Smooth muscle cell (in vitro differentiated cells): ENCODE results near the gene STK11IP. TPM values are rescaled to one million over a fixed set of nuclear protein-coding genes. Genes with fewer than 3 reads are reported as not detected.

Experiments used
- DNase-seq: peaks from one replicate; lab custom pipeline; 2025; ENCODE audit not compliant: unreplicated experiment; lab: John Stamatoyannopoulos, UW
- H2AFZ ChIP-seq: fragments of 200-600 bp; sonication (generic); 2 replicates; pipeline ENCODE4 v1.6.0; 2016; ENCODE audit warnings: antibody characterized with exemption, low read depth, mild to moderate bottlenecking
- H3F3A ChIP-seq: fragments of 200-600 bp; sonication (generic); 2 replicates; pipeline ENCODE4 v1.6.0; 2017; ENCODE audit warnings: antibody characterized with exemption, low read depth
- H3K27ac ChIP-seq: fragments of 200-600 bp; sonication (generic); 2 replicates; pipeline ENCODE4 v1.5.1; 2016; ENCODE audit warnings: low read depth, mild to moderate bottlenecking
- H3K27me3 ChIP-seq: fragments of 200-600 bp; sonication (generic); 2 replicates; pipeline ENCODE4 v1.6.1; 2016; ENCODE audit warnings: low read depth, mild to moderate bottlenecking
- H3K36me3 ChIP-seq: fragments of 200-600 bp; sonication (generic); 2 replicates; pipeline ENCODE4 v1.5.1; 2016; ENCODE audit warnings: low read depth
- H3K4me1 ChIP-seq: fragments of 200-600 bp; sonication (generic); 2 replicates; pipeline ENCODE4 v1.5.1; 2016; ENCODE audit warnings: low read depth
- H3K4me2 ChIP-seq: fragments of 200-600 bp; sonication (generic); 2 replicates; pipeline ENCODE4 v1.6.0; 2016; ENCODE audit warnings: mild to moderate bottlenecking
- H3K4me3 ChIP-seq: fragments of 200-600 bp; sonication (generic); 2 replicates; pipeline ENCODE4 v1.5.1; 2016; ENCODE audit warnings: mild to moderate bottlenecking
- H3K79me2 ChIP-seq: fragments of 200-600 bp; sonication (generic); 2 replicates; pipeline ENCODE4 v1.6.0; 2016; ENCODE audit warnings: low read depth, mild to moderate bottlenecking
- H3K9ac ChIP-seq: fragments of 200-600 bp; sonication (generic); 2 replicates; pipeline ENCODE4 v1.6.0; 2016; ENCODE audit warnings: low read depth
- H3K9me3 ChIP-seq: fragments of 200-600 bp; sonication (generic); replicated peaks from 2 replicates; pipeline ENCODE4 v1.5.1; 2016; ENCODE audit warnings: low read depth
- H4K20me1 ChIP-seq: fragments of 200-600 bp; sonication (generic); 2 replicates; pipeline ENCODE4 v1.6.0; 2016; ENCODE audit warnings: low read depth
- CTCF ChIP-seq: fragments of 200-600 bp; sonication (generic); IDR thresholded peaks from 2 replicates; pipeline ENCODE4 v1.5.1; 2017; ENCODE audit warnings: borderline replicate concordance, mild to moderate bottlenecking, antibody characterized with exemption; ENCODE audit not compliant: insufficient read depth, poor library complexity, severe bottlenecking
- WGBS: methylation state at CpG from one replicate; pipeline ENCODE4 v1.1.7; 2016; ENCODE audit warnings: low lambda C conversion rate; 5-methylcytosine and 5-hydroxymethylcytosine counted together
- polyA plus RNA-seq: library from polyadenylated mRNA; unstranded; fragments of >200 nt; fragmentation: Nextera tagmentation; extraction: Ambion mirVana; gene quantifications from 2 replicates; pipeline ENCODE4 v1.2.1, GENCODE V29; 2016
- total RNA-seq: library from RNA; depleted of rRNA; stranded (reverse); fragments of >200 nt; gene quantifications from 2 replicates; pipeline ENCODE4 v1.2.3, GENCODE V29; 2014

The STK11IP gene
- total and polyA plus RNA-seq, 2 experiments from 2014 or later = 10.2 to 13.6 TPM

DNA sequence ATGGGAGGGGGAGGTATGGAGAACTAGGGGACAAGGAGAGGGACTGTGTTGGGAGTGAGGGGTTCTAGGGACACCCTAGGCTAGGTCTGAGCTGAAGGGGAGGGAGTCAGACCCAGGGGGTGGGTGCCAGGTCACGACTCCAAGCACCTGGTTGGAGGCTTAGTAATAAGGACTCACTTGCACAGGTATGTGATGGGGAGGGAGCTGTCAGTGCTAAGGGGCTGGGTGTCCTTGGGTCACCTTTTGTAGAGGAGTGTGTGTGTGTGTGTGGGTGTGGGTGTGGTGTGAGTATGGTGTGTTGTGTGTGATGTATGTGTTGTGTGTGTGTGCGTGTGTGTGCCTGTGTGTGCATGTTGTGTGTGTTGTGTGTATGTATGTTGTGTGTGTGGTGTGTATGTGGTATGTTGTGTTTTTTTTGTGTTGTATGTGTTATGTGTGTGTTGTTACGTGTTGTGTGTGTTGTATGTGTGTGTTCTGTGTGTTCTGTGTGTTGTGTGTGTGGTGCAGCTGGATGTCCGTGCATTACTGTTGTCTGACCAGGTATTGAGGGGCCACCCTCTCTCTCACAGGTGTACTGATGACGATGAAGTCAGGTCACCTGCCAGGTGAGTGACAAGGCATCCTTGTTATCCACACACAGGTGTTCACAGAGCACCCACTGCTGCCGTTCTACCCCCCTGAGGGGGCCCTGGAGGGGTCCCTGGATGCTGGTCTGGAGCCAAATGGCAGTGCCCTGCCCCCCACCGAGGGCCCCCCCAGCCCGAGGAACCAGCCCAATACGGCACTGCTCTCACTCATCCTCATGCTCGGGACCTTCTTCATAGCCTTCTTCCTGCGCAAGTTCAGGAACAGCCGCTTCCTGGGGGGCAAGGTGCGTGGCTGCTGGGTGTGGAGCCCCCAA is 39.5 kb downstream of the STK11IP start:
- 91% methylated on average over 13 of the region's 13 CpGs for WGBS
- Histone ChIP-seq H3K4me2 (no peak overlapping the region), H3K9ac (no peak overlapping the region), H3K79me2 (no peaks in the 10 kb centered on the region), H3K36me3 (no peaks in the 10 kb centered on the region), H3K27ac (no peak overlapping the region), H3F3A (peaks cover 6% of the 10 kb centered on the region), H3K4me3 (no peak overlapping the region), H3K9me3 (no peaks in the 10 kb centered on the region), H3K4me1 (no peaks in the 10 kb centered on the region), H3K27me3 (no peaks in the 10 kb centered on the region), H4K20me1 (no peaks in the 10 kb centered on the region), H2AFZ (no peak overlapping the region)
- TF ChIP-seq CTCF = no peak
- DNase-seq = no peak

- H3K36me3 ChIP-seq = no peaks in the 10 kb centered on the region
- peaks cover 6% of the 10 kb centered on the region for H3F3A ChIP-seq
- H3K79me2 ChIP-seq = no peaks in the 10 kb centered on the region
- no peak overlapping the region for H3K4me3 ChIP-seq
- WGBS = 97% methylated on average over 9 of the region's 9 CpGs
- no peaks in the 10 kb centered on the region for H4K20me1 ChIP-seq
- no peak overlapping the region for H3K9ac ChIP-seq
- no peaks in the 10 kb centered on the region for H3K27me3 ChIP-seq
- no peaks in the 10 kb centered on the region for H3K9me3 ChIP-seq
- H2AFZ ChIP-seq = no peak overlapping the region
- TF ChIP-seq CTCF = no peak
- DNase-seq = no peak
- no peak overlapping the region for H3K27ac ChIP-seq
- no peaks in the 10 kb centered on the region for H3K4me1 ChIP-seq
- H3K4me2 ChIP-seq = no peak overlapping the region
Measured at GRCh38 chr2:219637842-219638185, 40.2 kb downstream of the STK11IP start.

DNA sequence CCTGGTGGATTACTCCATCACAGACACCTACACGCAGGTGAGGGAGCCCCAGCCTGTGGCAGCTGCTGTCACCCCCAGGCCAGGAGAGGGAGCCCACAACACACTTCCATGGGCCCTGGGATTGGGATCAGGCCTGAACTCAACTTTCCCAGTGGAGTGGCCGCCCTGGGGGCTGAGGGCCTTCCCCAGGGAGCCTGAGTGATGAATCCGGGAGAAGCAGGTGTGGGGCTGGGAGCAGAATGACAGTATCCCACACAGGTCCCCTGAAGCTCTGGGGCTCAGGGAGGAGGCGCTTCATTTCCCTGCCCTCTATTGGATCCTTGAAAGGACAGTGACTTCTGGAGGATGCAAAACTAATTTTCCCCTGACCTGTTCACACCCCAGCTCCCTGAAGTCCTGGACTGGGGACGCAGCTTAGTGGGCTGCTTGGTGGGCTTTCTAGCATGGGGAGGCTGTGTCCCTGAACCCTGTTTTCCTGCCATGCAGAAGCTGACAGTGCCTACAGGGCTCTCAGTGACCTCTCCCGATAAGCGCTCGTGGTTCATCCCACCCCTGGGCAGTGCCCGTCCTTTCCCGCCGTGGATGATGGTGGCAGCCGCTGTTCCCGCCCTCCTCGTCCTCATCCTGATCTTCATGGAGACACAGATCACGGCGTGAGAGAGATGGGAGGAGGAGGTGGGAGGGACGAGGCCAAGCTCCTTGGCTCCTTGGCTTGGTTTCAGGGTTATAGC is 40.7 kb downstream of the STK11IP start:
- H3K4me3 ChIP-seq = no peak overlapping the region
- no peak overlapping the region for H3K27ac ChIP-seq
- no peaks in the 10 kb centered on the region for H3K27me3 ChIP-seq
- no peaks in the 10 kb centered on the region for H3K79me2 ChIP-seq
- no peak for DNase-seq
- no peak overlapping the region for H3K9ac ChIP-seq
- no peaks in the 10 kb centered on the region for H4K20me1 ChIP-seq
- H3K36me3 ChIP-seq = no peaks in the 10 kb centered on the region
- H3K9me3 ChIP-seq = no peaks in the 10 kb centered on the region
- H3K4me1 ChIP-seq = no peaks in the 10 kb centered on the region
- H2AFZ ChIP-seq = no peak overlapping the region
- TF ChIP-seq CTCF = no peak
- 93% methylated on average over 17 of the region's 17 CpGs for WGBS
- H3F3A ChIP-seq = peaks cover 6% of the 10 kb centered on the region
- H3K4me2 ChIP-seq = no peak overlapping the region
